HEK293T (cell line): ENCODE results near the gene ROR1.

Experiments
- ELF4 ChIP-seq: fragments of 450-650 bp; IDR thresholded peaks from 2 replicates; pipeline ENCODE4 v1.6.1; 2017; ENCODE audit warnings: antibody characterized with exemption
- FOXK2 ChIP-seq: fragments of 450-650 bp; IDR thresholded peaks from 2 replicates; pipeline ENCODE4 v1.6.1; 2016; ENCODE audit warnings: mild to moderate bottlenecking
- SP1 ChIP-seq: fragments of 450-650 bp; IDR thresholded peaks from 2 replicates; pipeline ENCODE4 v1.6.1; 2017

GRCh38 chr1:64223329-64224151, 449.7 kb downstream of the ROR1 start:
- TF ChIP-seq FOXK2: no peak
- no peak for TF ChIP-seq SP1
- no peak for TF ChIP-seq ELF4
